Measurements from ENCODE around the gene SERINC2.
"Not testable (repeated sequence)": the region's sequence is repeated elsewhere in the genome, so short reads cannot be mapped to it uniquely, and the experiment has no call there.

Gene SERINC2

DNA sequence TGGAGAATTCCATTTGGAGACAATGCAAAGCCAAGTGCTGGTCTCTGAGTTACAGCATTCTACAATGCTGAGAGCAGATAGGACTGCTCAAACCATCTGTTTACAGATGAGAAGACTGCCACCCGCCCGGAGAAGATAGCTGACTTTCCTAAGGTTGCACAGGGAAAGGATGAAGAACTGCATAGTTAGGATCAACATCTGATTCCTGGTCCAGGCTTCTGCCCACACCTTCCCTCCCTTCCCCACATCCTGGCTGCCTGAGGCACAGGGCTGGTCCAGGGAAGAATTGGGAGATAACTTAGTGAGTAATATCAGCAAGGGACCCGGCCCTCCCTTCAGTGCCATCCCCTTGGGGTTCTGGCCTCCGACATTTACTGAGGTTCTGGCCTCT is 2.0 kb downstream of the SERINC2 start:
- DNase-seq (ENCODE audit: low spot score): no peak

DNA sequence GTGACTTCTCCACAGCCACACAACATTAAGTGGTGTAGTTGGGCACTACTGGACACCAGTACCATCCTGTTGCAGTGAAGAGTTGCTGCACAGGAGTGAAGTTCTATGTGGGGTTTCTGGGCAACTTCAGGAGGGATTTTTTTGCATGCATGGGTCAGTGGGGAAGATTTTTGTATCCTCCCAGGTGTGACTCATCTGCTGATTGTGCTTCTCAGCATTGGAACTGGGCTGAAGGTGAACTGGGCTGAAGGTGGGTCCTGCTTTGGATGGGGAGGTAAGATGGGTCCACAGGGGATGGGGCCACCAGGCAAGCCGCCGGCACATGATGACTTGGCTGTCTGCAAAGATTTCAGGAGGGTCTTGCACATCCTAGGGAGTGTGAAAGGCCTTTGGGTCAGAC is 2.6 kb downstream of the SERINC2 start:
- no peak for DNase-seq (ENCODE audit: low spot score)

GRCh38 chr1:31416101-31416736 is 3.2 kb downstream of the SERINC2 start:
- DNase-seq (ENCODE audit: low spot score): no peak

DNA sequence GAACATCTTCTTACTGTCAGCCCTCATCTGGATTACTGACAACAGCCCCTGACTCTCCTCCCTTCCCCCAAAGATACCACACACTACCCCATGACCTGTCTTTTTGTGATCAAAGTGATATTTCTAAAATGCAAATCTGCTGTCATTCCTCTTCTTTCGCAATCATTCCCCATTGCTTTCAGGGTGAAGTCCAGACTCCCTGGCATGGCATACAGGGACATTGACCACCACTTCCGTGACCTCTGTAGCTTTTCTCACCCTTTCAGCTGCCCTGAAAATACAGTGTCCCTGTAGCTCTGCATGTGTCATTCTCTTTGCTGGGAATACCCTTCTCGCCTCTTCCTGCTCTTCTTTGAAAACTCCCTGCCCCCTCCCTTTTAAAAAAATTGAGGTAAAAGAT is 4.1 kb downstream of the SERINC2 start:
- DNase-seq (ENCODE audit: low spot score): no peak

GRCh38 chr1:31418626-31419323 is 5.8 kb downstream of the SERINC2 start:
- DNase-seq (ENCODE audit: low spot score): no peak

GRCh38 chr1:31420716-31421115 is 7.7 kb downstream of the SERINC2 start:
- no peak for DNase-seq (ENCODE audit: low spot score)

DNA sequence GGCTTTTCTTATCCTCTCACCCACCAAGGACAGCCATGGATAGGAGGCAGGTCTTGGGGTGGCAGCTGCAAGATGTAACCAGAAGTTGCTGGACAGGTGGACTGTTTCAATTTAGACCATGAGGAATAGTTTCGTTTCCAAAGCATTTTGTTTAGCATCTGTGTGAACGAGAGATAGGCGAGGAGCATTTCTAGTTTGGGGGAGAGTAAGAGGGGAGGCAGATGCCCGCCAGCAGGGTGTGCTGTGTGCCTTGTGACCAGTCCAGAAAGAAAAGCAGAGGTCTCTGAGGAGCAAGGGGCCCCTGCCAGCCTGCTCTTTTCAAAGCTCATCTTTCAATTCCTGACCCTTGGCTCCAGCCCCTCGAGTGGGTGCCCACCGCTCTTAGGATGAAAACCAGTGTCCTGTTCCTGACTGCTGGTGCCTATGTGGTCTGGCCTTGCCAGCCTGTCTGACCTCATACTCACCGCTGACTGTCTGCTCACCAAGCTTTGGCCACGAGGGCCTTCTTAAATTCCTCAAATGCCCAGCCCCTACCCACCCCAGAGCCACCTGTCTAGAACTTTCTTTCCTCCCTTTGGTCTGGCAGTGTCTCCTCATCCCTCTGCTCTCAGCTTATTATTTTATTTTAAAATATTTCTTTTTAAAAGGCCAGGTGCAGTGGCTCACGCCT is 8.5 kb downstream of the SERINC2 start:
- DNase-seq (ENCODE audit: low spot score): no peak

- peak; percentile 74 for DNase-seq (ENCODE audit: low spot score)
These were observed 9.7 kb downstream of the SERINC2 start for GRCh38 chr1:31422505-31423319.

GRCh38 chr1:31423418-31423947 is 10.5 kb downstream of the SERINC2 start:
- no peak for DNase-seq (ENCODE audit: low spot score)

- no peak for DNase-seq (ENCODE audit: low spot score)
These were observed 11.6 kb downstream of the SERINC2 start for GRCh38 chr1:31424568-31424967.

DNA sequence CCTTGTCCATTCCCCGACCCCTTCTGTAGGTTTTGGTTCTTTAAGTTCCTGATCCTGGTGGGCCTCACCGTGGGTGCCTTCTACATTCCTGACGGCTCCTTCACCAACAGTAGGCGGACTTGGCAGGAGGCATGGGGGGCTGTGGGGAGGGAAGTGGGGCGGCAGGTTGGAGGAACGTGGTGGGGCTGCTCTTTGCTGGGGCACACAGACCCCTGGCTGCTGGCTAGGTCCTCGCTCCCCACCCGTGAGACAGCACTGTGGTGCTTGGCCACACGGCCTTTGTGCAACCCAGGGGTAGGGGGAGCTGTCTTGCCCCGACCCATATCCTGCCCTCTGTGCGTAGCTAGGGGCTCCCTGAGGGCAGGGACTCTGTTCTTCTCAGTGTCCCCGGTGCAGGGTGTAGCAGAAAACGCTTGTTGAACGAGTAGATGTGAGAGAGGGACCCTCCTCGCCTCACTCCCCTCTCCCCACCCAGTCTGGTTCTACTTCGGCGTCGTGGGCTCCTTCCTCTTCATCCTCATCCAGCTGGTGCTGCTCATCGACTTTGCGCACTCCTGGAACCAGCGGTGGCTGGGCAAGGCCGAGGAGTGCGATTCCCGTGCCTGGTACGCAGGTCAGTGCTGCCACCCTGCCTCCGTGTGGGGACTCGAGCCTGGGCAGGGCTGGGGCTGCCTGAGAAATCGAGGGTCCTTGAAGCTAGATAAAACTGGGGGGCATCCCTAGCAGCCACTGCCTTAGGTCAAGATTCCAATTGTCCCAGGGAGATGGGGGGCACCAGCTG is 12.5 kb downstream of the SERINC2 start:
- no peak for DNase-seq (ENCODE audit: low spot score)

GRCh38 chr1:31426249-31426922 is 13.4 kb downstream of the SERINC2 start:
- no peak for DNase-seq (ENCODE audit: low spot score)

DNA sequence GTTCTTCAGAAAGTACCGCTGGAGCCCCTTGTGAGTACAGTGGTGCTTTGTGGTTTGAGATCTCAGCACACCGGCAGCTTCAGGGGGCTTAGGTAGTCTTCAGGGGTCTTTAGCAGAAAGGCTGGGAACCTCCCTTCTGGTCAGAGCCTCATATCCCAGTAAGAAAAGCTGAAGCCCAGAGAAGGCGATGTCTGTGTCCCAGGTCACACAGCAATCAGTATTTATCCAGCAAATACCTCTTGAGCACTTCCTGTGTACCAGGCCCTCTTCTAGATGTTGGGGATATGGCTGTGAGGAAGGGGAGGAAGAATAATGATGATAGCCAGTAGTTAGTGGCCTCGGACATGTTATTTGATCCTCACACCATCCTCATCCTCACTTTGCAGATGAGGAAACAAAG is 14.3 kb downstream of the SERINC2 start:
- DNase-seq (ENCODE audit: low spot score): no peak

DNA sequence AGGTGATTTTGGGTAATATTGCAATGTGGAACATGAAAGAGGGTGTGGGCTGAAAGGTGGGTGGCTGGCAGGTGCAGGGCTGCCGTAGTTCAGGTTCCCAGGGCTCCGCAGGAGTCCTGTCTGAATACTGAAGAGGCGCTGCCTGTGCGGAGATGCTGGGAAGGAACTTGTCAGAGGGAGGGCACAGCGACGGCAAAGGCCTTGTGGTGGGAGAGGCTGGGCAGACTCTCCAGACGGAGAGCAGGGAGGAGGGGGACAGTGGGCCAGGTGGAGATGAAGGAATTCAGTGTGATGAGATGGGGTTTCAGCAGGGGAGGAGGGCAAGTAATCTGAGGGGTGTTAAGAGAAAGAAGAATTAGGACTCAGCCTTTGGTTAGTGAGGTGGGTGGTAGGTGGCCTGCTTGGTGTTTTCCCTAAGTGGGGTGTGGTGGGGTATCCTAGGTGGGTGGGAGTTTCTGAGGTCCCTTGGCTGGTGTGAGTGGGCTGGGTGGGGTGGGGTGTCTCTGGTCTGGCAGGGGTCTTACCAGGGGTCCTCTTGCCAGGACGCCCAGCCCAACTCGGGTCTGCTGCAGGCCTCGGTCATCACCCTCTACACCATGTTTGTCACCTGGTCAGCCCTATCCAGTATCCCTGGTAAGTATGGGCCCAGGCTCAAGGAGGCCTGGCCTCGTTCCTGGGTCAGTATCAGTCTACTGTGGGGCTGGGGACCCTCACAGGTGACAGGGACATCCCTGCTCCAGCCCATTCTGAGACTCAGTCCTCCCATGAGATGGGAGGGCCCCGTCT is 15.6 kb downstream of the SERINC2 start:
- DNase-seq (ENCODE audit: low spot score): no peak

DNA sequence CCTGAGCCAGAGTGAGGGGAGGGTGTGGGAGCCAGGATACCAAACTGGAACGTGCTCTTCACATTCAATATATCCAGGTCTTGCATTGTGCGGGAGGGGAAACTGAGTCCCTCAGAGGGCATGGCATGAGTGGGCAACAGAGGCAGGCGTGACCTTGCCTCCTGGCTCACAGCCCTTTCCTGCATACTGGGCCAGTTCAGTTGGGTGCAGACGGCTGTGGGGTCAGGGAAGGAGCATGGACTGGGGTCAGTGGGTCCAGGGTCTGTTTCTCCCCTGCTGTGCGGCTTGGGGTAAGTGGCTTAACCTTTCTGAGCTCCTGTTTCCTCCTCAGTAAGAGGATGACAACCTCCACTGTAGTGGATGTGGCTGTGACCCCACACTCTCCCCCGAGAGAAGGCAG is 16.6 kb downstream of the SERINC2 start:
- DNase-seq (ENCODE audit: low spot score): no peak

DNA sequence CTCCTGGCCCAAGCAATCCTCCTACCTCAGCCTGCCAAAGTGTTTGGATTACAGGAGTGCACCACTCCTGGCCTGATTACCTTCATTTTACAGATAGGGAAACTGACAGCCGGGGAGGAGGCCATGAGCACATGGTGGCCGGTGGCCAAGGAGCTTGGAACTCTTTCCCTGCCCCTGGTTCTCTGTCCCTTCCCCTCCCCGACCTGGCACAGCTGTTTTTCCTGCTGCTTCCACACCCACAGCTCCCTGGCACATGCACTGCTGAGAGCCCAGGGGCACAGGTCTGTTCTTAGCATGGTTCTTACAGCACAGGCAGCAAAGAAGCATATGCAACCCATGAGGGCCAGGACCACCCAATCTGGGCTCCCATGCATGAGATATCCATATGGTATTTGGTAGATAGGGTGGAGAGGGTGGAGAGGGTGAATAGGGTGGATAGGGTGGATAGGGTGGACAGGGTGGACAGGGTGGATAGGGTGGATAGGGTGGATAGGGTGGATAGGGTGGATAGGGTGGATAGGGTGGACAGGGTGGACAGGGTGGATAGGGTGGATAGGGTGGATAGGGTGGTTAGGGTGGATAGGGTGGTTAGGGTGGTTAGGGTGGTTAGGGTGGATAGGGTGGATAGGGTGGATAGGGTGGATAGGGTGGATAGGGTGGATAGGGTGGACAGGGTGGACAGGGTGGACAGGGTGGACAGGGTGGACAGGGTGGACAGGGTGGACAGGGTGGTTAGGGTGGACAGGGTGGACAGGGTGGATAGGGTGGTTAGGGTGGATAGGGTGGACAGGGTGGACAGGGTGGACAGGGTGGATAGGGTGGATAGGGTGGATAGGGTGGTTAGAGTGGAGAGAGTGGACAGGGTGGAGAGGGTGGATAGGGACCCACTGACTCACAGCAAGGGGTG is 18.6 kb downstream of the SERINC2 start:
- not testable (repeated sequence) for DNase-seq (ENCODE audit: low spot score)

DNA sequence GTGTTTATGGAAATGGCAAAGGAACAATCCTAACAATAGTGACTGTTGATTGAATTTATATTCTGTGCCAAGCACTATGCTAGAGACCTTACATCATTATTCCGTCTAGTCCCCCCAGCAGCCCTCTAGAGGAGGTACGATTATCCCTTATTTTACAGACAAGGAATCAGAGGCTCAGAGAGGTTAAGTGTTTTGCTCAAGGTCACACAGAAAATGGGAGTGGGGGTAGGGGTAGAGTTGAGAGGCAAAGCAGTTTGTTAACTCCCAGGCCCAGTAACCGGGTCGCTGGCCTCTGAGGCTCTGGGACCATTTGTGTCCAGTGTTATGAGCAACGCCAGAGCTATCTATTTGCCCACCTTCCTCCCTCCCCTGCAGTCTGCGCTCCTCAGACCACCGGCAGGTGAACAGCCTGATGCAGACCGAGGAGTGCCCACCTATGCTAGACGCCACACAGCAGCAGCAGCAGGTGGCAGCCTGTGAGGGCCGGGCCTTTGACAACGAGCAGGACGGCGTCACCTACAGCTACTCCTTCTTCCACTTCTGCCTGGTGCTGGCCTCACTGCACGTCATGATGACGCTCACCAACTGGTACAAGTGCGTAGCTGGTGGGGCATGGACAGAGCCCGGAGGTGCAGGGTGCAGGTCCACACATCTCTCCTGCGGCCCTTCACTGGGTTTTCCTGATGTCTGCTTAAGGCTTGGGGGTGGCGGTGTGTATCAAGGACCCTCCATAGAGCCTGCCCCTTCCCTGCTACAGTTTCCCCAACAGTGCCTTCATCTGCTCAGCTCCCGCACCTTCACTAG is 19.8 kb downstream of the SERINC2 start:
- no peak for DNase-seq (ENCODE audit: low spot score)

DNA sequence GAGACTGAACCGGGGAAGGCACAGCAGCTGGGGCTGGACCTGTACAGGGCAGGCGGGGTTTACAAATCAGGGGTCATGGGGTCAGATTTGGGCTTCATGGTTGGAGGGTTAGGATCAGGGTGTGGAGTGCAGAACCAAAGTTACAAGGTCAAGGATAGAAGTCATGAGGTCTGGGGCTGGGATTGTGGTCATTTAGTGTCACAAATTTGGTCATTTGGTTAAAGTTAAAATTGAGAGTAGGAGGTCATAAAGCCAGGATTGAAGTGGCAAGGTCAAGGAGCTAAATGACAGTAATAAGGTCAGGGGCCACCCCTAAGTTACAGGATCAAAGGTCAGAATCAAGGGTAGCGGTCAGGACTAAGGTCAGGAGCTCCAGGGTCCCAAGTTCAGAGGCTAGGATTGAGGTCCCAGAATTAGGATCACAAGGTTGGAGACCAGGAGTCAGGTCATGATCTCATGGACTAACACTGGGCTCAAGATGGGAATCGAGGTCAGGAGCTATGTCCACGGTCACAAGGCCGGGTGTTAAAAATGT is 20.4 kb downstream of the SERINC2 start:
- DNase-seq (ENCODE audit: low spot score): no peak

All from COLO829 (cell line).